GM12874 (cell line): ENCODE results near the gene CELF1.

Experiments
- CTCF ChIP-seq: IDR thresholded peaks from 2 replicates; pipeline ENCODE4 v1.5.1; 2011; ENCODE audit warnings: low read depth, mild to moderate bottlenecking, control low read depth, low read length, moderate library complexity; ENCODE audit not compliant: insufficient read depth

Gene CELF1

GRCh38 chr11:47438721-47439120, 114.2 kb downstream of the CELF1 start:
- TF ChIP-seq CTCF: no peak

GRCh38 chr11:47437746-47438418, 115.0 kb downstream of the CELF1 start:
- no peak for TF ChIP-seq CTCF

- TF ChIP-seq CTCF: no peak
Measured at GRCh38 chr11:47437218-47437745, 115.7 kb downstream of the CELF1 start.

- TF ChIP-seq CTCF: no peak
Measured at GRCh38 chr11:47436726-47437125, 116.2 kb downstream of the CELF1 start.

- TF ChIP-seq CTCF: no peak
Measured at GRCh38 chr11:47435687-47436086, 117.2 kb downstream of the CELF1 start.

GRCh38 chr11:47434011-47434786, 118.7 kb downstream of the CELF1 start:
- no peak for TF ChIP-seq CTCF

GRCh38 chr11:47433157-47433556, 119.8 kb downstream of the CELF1 start:
- TF ChIP-seq CTCF: no peak
